ENCODE data around the gene CNTRL. TPM values are rescaled to one million over a fixed set of nuclear protein-coding genes. Genes with fewer than 3 reads are reported as not detected.
"Not testable (repeated sequence)": the region's sequence is repeated elsewhere in the genome, so short reads cannot be mapped to it uniquely, and the experiment has no call there.

CNTRL gene
- total and polyA plus RNA-seq, 8 donors: 4.4 to 27.4 (median 11.2) TPM

GRCh38 chr9:121029469-121029868 lies 45.3 kb upstream of the CNTRL start:
- TF ChIP-seq, protein P1, sequence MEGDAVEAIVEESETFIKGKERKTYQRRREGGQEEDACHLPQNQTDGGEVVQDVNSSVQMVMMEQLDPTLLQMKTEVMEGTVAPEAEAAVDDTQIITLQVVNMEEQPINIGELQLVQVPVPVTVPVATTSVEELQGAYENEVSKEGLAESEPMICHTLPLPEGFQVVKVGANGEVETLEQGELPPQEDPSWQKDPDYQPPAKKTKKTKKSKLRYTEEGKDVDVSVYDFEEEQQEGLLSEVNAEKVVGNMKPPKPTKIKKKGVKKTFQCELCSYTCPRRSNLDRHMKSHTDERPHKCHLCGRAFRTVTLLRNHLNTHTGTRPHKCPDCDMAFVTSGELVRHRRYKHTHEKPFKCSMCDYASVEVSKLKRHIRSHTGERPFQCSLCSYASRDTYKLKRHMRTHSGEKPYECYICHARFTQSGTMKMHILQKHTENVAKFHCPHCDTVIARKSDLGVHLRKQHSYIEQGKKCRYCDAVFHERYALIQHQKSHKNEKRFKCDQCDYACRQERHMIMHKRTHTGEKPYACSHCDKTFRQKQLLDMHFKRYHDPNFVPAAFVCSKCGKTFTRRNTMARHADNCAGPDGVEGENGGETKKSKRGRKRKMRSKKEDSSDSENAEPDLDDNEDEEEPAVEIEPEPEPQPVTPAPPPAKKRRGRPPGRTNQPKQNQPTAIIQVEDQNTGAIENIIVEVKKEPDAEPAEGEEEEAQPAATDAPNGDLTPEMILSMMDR (IDR thresholded peaks at IDR 0.05): no peak
- TF ChIP-seq POLR2AphosphoS5 (IDR thresholded peaks at IDR 0.05) (no peak), POLR2A (IDR thresholded peaks at IDR 0.05) (no peak), EP300 (IDR thresholded peaks at IDR 0.05) (no peak)
- peaks cover 0 to 7% (median 0%) of the 10 kb centered on the region in 4 donors for H3K4me1 ChIP-seq
- intact Hi-C loops (cut with DNase I; ENCODE audit: low total_unique reads): no loop called here
- no peaks in the 10 kb centered on the region for H3K27me3 ChIP-seq
- H3K27ac ChIP-seq: no peak overlapping the region
- H3K9me3 ChIP-seq: no peaks in the 10 kb centered on the region
- H3K4me3 ChIP-seq: no peak overlapping the region
- no peak for DNase-seq
- WGBS, 5 donors: 44 to 54% (median 48%) methylated on average over 1 of the region's 1 CpG
- H3K36me3 ChIP-seq: peaks cover 0 to 45% (median 9%) of the 10 kb centered on the region in 4 donors

DNA sequence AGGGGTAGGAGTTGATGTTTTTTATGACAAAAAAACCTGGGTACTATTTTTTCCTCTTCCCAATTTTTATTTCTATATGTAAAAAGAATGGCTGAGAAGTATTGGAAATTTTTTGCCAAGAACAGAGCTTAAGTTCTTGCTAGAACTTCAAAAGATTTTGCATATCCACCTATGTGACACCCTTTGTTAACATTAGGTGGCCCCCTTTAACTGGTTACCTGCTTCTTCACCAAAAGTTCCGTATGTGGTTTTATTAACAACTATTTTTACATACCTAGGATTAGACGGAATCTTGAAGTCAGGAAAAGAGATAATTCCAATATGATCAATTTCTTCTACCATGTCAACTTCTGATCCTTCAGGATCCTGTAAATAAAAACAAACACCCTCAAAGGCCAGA lies 40.2 kb upstream of the CNTRL start:
- peaks cover 0 to 48% (median 6%) of the 10 kb centered on the region in 4 donors for H3K36me3 ChIP-seq
- DNase-seq: no peak
- H3K27me3 ChIP-seq: no peaks in the 10 kb centered on the region
- H3K27ac ChIP-seq: no peak overlapping the region
- H3K4me1 ChIP-seq: peaks cover 0 to 5% (median 0%) of the 10 kb centered on the region in 4 donors
- no peaks in the 10 kb centered on the region for H3K9me3 ChIP-seq
- H3K4me3 ChIP-seq: no peak overlapping the region
- TF ChIP-seq EP300 (IDR thresholded peaks at IDR 0.05) (no peak), POLR2AphosphoS5 (IDR thresholded peaks at IDR 0.05) (no peak), POLR2A (IDR thresholded peaks at IDR 0.05) (no peak)
- TF ChIP-seq, protein P1 (IDR thresholded peaks at IDR 0.05): no peak
- WGBS, 5 donors: 46 to 61% (median 49%) methylated on average over 2 of the region's 2 CpGs
- intact Hi-C loops (cut with DNase I; ENCODE audit: low total_unique reads): no loop called here

GRCh38 chr9:121035717-121036116 lies 39.0 kb upstream of the CNTRL start:
- H3K27me3 ChIP-seq; DNase-seq; H3K27ac ChIP-seq; H3K4me1 ChIP-seq; H3K4me3 ChIP-seq; intact Hi-C loops (cut with DNase I; ENCODE audit: low total_unique reads); H3K9me3 ChIP-seq: not testable (repeated sequence)
- peaks cover 0 to 41% (median 6%) of the 10 kb centered on the region in 4 donors for H3K36me3 ChIP-seq

DNA sequence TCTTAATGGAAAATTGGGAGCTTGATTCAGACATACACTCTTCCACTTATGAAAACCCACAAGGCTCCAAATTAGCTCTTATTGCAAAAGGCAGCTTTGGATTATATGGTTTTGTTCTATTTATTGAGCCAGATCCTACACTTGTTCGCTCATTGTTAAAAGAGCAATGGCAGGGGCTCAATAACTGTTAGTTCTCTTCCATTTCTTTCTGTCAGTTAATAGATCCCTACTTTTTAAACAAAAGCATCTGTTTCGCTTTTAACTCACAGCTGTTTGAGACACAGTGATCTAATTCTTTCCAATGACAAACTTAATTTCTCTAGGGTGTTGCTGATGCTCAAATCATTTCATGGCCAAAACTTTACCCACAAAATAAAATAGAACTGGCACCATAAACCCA lies 36.4 kb upstream of the CNTRL start:
- Histone ChIP-seq H3K4me1 (peaks cover 0 to 5% (median 0%) of the 10 kb centered on the region in 4 donors), H3K36me3 (peaks cover 0 to 28% (median 0%) of the 10 kb centered on the region in 4 donors), H3K27me3 (no peaks in the 10 kb centered on the region), H3K4me3 (no peak overlapping the region), H3K9me3 (no peaks in the 10 kb centered on the region), H3K27ac (no peak overlapping the region)
- intact Hi-C loops (cut with DNase I; ENCODE audit: low total_unique reads): no loop called here
- 79 to 88% (median 82%) methylated on average over 2 of the region's 2 CpGs for WGBS, 5 donors
- no peak for DNase-seq
- no peak for TF ChIP-seq EP300 (IDR thresholded peaks at IDR 0.05)
- TF ChIP-seq, protein P1 (IDR thresholded peaks at IDR 0.05): no peak
- TF ChIP-seq POLR2A (IDR thresholded peaks at IDR 0.05): no peak
- TF ChIP-seq POLR2AphosphoS5 (IDR thresholded peaks at IDR 0.05): no peak

GRCh38 chr9:121038804-121039203 lies 36.0 kb upstream of the CNTRL start:
- H3K4me3 ChIP-seq: no peak overlapping the region
- intact Hi-C loops (cut with DNase I; ENCODE audit: low total_unique reads): no loop called here
- peaks cover 0 to 5% (median 0%) of the 10 kb centered on the region in 4 donors for H3K4me1 ChIP-seq
- peaks cover 0 to 23% (median 0%) of the 10 kb centered on the region in 4 donors for H3K36me3 ChIP-seq
- H3K9me3 ChIP-seq: no peaks in the 10 kb centered on the region
- H3K27me3 ChIP-seq: no peaks in the 10 kb centered on the region
- TF ChIP-seq POLR2AphosphoS5 (IDR thresholded peaks at IDR 0.05) (no peak), EP300 (IDR thresholded peaks at IDR 0.05) (no peak), POLR2A (IDR thresholded peaks at IDR 0.05) (no peak)
- TF ChIP-seq, protein P1 (IDR thresholded peaks at IDR 0.05): no peak
- no peak for DNase-seq
- H3K27ac ChIP-seq: no peak overlapping the region

Data from stomach (tissue), 9 donors.